ENCODE measurements around the gene TMEM187. TPM values are rescaled to one million over a fixed set of nuclear protein-coding genes. Genes with fewer than 3 reads are reported as not detected.

The TMEM187 gene
- total RNA-seq, 4 donors from 2014 or later, result 1.9 to 9.0 (median 4.5) TPM

GRCh38 chrX:153963546-153963945 lies 9.0 kb upstream of the TMEM187 start:
- TF ChIP-seq, protein P1, sequence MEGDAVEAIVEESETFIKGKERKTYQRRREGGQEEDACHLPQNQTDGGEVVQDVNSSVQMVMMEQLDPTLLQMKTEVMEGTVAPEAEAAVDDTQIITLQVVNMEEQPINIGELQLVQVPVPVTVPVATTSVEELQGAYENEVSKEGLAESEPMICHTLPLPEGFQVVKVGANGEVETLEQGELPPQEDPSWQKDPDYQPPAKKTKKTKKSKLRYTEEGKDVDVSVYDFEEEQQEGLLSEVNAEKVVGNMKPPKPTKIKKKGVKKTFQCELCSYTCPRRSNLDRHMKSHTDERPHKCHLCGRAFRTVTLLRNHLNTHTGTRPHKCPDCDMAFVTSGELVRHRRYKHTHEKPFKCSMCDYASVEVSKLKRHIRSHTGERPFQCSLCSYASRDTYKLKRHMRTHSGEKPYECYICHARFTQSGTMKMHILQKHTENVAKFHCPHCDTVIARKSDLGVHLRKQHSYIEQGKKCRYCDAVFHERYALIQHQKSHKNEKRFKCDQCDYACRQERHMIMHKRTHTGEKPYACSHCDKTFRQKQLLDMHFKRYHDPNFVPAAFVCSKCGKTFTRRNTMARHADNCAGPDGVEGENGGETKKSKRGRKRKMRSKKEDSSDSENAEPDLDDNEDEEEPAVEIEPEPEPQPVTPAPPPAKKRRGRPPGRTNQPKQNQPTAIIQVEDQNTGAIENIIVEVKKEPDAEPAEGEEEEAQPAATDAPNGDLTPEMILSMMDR (IDR thresholded peaks at IDR 0.05), result no peak
- DNase-seq (ENCODE audit: low spot score) (no peak), ATAC-seq (ENCODE audit: low FRiP score) (no peak)

DNA sequence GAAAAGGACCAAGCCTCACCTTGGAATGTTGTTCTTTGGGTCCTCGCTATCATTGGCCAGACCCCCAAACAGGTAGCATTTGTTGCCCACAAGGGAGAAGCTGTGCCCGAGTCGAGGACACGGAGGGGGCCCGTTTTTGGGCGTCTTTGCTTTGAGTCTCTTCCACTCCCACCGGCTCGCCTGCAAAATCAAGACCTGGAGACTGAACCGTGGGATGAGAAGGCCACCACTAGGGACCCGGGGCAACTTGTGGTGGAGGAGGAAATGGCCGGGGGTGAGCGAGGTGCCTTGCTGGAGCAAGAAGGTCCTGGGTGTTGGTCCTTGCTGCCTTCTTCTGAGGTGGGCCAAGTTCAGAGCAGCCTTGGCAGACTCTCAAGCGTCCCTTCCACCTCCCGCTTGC lies 8.4 kb upstream of the TMEM187 start:
- TF ChIP-seq, protein P1 (IDR thresholded peaks at IDR 0.05), result no peak
- no peak for ATAC-seq (ENCODE audit: low FRiP score)
- DNase-seq (ENCODE audit: low spot score), result no peak

GRCh38 chrX:153965406-153965805 lies 7.1 kb upstream of the TMEM187 start:
- DNase-seq (ENCODE audit: low spot score), result no peak
- TF ChIP-seq, protein P1 (IDR thresholded peaks at IDR 0.05), result no peak
- no peak for ATAC-seq (ENCODE audit: low FRiP score)

- ATAC-seq (ENCODE audit: low FRiP score) (no peak), DNase-seq (ENCODE audit: low spot score) (no peak)
- TF ChIP-seq, protein P1 (IDR thresholded peaks at IDR 0.05), result no peak
Observed at GRCh38 chrX:153966283-153966688, 6.3 kb upstream of the TMEM187 start.

GRCh38 chrX:153966841-153967535 lies 5.6 kb upstream of the TMEM187 start:
- DNase-seq (ENCODE audit: low spot score) (no peak), ATAC-seq (ENCODE audit: low FRiP score) (no peak)
- TF ChIP-seq, protein P1 (IDR thresholded peaks at IDR 0.05), result no peak

DNA sequence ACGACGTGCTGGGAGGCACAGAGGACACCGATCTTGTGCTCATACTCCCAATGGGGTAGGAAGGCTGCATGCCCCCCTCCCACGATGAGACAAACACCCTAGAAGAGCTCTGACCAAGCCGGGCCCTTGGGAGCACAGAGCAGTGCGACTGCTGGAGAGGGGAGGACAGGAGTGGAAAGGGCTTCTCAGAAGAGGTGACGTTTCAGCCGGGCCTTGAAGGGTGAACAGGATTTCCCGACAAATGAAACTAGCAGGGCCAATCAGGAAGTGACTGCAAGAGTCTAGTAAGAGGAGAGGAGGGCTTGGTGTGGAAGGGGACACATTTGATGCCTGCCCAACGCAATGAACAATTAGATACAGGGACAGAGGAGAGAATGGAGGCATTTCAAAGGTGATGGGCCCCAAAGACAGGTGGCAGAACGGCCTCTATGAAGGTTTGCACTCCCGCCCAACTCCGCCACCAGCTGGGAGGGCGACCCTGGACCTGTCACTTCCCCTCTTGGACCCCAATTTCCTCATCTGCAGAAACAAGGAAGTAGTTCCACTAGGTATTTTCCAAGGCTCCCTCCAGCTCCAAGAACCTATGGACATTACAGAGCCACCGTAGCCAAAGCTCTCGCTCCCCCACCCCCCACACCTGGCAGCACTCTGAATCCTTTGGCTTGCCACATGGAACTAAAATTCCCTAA lies 4.9 kb upstream of the TMEM187 start:
- TF ChIP-seq, protein P1 (IDR thresholded peaks at IDR 0.05), result no peak
- ATAC-seq (ENCODE audit: low FRiP score), result no peak
- DNase-seq (ENCODE audit: low spot score), result no peak

DNA sequence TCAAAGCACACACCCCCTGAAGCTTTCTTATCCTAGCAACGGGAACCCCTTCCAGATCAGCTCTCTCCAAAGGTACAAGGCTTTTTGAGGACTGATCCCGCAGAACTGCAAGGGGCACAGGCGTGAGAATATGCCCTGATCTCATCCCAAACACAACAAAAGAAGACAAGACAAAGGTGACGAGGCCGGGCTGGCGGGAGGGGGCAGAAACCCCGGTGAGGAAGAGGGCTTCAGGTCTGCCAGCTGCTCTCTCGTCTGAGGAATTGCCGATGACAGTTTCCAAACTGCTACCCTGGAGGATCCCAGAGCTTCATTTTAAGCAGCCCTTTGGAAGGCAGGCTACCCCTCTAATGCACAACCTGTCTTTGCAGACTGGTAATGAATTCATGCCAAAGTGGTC lies 4.3 kb upstream of the TMEM187 start:
- TF ChIP-seq, protein P1 (IDR thresholded peaks at IDR 0.05), result no peak
- DNase-seq (ENCODE audit: low spot score) (no peak), ATAC-seq (ENCODE audit: low FRiP score) (no peak)

All from omental fat pad (tissue), 4 donors.